Cortex of kidney (tissue), 1 donor: ENCODE measurements around the gene KIF25.

Source experiments
- DNase-seq: peaks from one replicate; lab custom pipeline; 2025; lab: John Stamatoyannopoulos, UW

KIF25 gene

DNA sequence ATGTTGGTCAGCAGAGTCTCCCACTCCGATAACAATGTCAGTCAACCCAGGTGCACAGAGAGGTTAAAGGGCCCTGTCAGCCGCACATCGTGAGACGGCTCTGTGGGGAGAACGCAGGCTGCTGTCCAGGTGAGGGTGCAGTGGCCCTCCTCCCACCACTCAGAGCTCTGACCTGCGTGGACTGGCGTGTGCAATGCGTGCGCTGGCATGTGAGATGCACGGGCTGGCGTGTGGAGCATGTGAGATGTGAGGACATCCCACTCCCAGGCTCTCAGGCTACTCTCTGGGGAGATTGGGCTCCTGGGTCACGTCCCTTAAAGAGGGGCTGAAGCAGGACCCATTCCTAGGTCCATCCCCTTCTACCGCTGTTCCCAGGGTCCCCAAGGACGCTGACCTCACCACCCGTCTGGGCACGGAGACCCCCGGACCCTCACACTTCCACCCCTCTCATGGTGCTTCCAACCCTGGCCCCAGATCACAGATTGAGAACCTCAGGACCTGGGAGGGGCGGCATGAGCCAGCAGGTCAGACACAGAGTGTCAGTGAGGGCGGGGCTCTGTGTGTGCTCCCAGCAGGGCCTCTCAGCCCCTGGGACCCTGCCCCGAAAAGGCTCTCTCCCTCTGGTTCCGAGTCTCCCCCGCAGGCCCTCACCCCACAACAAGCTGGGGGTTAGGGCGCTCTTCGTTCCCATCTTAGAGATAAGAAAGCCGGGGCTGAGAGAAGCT, 90.1 kb downstream of the KIF25 start:
- no peak for DNase-seq

DNA sequence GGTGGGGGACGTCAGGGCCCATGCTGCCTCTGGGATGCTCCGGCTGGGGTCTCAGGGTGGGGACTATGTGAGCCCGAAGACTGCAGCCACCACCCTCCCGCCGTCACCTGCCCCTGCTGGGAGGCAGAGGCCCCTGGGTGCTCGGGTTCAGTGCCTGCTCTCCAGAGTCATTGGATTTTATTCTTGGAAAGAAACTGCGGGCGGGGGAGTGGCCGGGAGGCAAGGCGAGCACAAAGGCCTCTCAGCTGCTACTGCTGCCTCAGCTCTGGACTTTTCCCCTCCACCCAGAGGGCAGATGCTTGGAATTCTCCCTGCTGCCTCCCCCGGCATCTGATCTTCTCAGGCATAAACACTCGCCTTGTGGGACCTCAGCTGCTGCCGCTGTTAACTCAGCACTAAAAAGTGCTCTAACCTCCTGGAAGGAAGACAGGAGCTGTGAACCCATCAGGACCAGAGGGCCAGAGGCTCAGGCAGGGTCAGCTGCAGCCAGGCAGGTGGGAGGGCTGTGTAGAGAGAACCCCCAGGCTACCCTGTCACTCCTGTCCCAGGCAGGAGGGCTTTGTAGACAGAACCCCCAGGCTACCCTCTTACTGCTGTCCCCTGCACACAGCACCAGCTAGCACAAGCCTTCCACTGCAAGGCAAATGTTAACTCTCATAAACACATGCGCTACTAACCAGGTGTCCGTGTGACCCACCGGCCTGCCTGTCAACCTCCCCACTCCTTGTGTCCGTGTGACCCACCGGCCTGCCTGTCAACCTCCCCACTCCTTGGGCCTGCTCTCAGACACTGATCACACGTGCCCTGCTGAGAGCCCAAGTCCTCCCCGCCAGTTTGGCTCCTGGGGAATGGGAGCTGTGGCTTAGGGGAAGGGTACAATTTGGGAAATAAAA, 90.9 kb downstream of the KIF25 start:
- no peak for DNase-seq

- no peak for DNase-seq
These were observed 92.0 kb downstream of the KIF25 start for GRCh38 chr6:168089186-168090063.

- DNase-seq: no peak
These were observed 92.7 kb downstream of the KIF25 start for GRCh38 chr6:168090064-168090690.

- DNase-seq: no peak
These were observed 93.2 kb downstream of the KIF25 start for GRCh38 chr6:168090706-168091105.

DNA sequence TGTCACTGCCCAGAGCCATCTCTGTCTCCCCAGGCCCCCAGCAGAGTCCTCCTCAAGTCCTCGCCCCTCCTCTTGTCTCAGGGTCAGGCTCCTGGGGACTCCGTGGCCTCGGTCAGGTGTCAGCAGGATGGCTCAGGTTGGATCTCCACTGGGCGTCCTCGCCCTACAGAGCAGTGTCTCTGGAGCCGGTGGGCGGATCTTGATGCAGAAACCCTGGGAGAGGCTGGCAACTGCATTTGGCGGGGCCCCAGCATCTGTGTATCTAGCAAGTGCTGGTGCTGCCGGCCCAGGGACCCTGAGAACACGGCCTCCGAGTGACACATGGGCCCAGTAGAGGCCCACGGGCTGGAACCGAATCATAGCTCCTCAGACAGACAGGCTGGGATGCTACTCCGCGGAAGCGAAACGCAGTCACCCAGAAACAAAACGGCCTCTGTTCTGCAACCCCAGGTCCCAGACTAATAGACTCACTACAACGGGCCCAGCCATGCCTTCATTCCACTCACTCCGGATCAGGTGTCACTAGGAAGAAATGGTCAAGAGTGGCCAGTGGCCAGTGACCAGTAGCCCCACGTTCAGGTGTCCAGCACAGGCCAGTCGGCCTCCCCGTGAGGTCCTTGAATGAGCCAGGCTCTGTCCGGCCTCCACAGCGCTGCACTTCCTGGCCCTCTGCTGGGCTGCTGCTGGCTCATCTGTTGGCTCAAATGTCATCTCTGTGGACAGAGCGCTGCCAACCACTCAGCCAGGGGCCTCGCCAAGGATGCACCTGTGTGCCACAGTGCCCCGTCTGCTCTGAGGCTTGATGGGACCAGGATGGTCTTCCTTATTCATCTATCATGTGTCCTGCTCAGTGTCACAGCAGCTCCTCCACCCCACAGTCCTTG, 94.2 kb downstream of the KIF25 start:
- no peak for DNase-seq

DNA sequence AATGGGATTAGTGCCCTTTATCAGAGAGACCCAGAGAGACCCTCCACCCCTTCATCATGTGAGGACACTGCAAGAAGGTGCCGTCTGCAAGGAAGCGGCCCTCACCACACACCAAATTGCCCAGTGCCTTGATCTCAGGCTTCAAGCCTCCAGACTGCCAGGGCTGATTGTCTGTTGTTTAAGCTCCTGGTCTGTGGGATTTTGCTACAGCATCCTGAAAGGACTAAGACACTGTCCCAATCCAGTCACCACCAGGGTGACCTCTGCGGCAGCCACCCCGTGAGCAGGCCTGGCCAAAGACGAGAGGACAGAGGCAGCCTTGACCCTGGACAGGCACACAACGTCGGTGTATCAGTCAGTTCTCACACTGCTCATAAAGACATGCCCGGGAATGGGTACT, 95.1 kb downstream of the KIF25 start:
- DNase-seq: no peak

DNA sequence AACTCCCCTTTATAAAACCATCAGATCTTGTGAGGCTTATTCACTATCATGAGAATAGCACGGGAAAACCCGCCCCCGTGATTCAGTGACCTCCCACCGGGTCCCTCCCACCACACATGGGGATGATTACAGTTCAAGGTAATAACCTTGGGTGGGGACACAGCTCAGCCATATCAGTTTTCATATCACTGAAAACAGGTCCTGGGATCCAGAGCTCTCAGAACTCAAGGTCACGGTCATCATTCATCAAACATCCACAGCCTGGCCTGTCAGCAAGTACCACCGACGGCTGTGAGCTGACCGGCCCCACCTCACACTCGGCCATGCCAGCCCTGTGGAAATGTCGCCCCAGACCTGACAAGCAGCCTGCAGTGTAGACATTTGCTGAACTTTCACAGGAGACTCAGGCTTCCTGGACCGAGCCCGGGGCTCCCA, 95.6 kb downstream of the KIF25 start:
- DNase-seq: no peak

DNA sequence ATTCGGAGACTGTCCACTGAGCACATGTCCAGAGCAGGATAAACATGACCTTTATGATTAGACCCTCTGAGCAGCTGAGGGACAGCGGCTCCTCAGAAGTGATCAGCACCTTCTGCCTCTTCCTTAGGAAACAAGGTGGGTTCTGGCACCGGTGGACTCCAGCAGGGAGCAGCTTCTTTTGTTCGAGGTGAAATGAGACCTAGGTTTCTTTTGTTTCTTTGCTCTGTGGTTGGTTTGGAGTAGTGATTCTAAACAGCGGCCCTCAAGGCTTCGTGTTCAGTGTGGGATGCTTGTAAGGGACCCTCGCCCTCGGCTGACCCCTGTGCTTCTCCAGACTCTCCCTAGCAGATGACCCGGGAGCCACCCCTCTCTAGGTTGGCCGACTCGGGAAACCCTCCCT, 96.2 kb downstream of the KIF25 start:
- no peak for DNase-seq
